Stomach (tissue), 9 donors: ENCODE results near the gene SCAI. TPM values are rescaled to one million over a fixed set of nuclear protein-coding genes. Genes with fewer than 3 reads are reported as not detected.

Experiments
- DNase-seq, 2 donors: peaks; one replicate each; pipeline versions ENCODE4 v3.0.0 to v3.0.0-alpha.2; 2013 to 2019
- H3K27ac ChIP-seq, 5 donors: fragments of 200-600 bp in 4 of 5; sonication (generic) in 4 of 5; one replicate each; pipeline ENCODE4 v1.5.1; 2013 to 2019; ENCODE audit warnings: mild to moderate bottlenecking in 1 of 5, moderate library complexity in 1 of 5
- H3K27me3 ChIP-seq, 3 donors: fragments of 200-600 bp; sonication (generic); one replicate each; pipeline ENCODE4 v1.5.1; 2017 to 2019; ENCODE audit warnings: mixed run types in 1 of 3
- H3K36me3 ChIP-seq, 4 donors: fragments of 200-600 bp; sonication (generic); 1 replicate in 3 of 4; 2 replicates in 1 of 4; pipeline ENCODE4 v1.5.1; 2016 to 2019
- H3K4me1 ChIP-seq, 4 donors: fragments of 200-600 bp; sonication (generic); one replicate each; pipeline ENCODE4 v1.5.1; 2016 to 2019
- H3K4me3 ChIP-seq, 4 donors: fragments of 200-600 bp; sonication (generic) in 3 of 4; one replicate each; pipeline ENCODE4 v1.5.1; 2016 to 2019; ENCODE audit warnings: mild to moderate bottlenecking in 1 of 4
- H3K9me3 ChIP-seq, 4 donors: fragments of 200-600 bp; sonication (generic); one replicate each; pipeline ENCODE4 v1.5.1; 2016 to 2019
- EP300 ChIP-seq: sonication (generic); formaldehyde crosslinking; IDR thresholded peaks from one replicate; pipeline ENCODE4 v1.6.1; 2017; ENCODE audit warnings: antibody characterized with exemption
- POLR2A ChIP-seq, 4 donors: fragments of 450-650 bp; IDR thresholded peaks; one replicate each; pipeline ENCODE4 v1.6.1; 2016; ENCODE audit warnings: antibody characterized with exemption in 4 of 4, control low read depth in 2 of 4, mild to moderate bottlenecking in 1 of 4, moderate library complexity in 1 of 4
- POLR2AphosphoS5 ChIP-seq, 3 donors: sonication (generic); formaldehyde crosslinking; IDR thresholded peaks; one replicate each; pipeline ENCODE4 v1.6.1; 2016; ENCODE audit warnings: antibody characterized with exemption in 3 of 3
- WGBS, 5 donors: extraction: QIAGEN DNeasy Blood & Tissue Kit in 3 of 5; methylation state at CpG; one replicate each; pipeline versions ENCODE4 v1.1.5 to v1.1.7; 2013 to 2018; 5-methylcytosine and 5-hydroxymethylcytosine counted together
- intact Hi-C: fragments of 100-400 bp; cut with DNase I; formaldehyde crosslinking; loops from one replicate; pipeline ENCODE4 v1.15.1; 2023; ENCODE audit warnings: low total_unique reads
- polyA plus RNA-seq, 3 donors: library from polyadenylated mRNA; stranded (reverse); fragments of 200-250 nt; gene quantifications; one replicate each; pipeline ENCODE4 v1.2.3, GENCODE V29; 2013
- total RNA-seq, 5 donors: library from RNA; depleted of rRNA; stranded (reverse); fragments of >200 nt; gene quantifications; one replicate each; pipeline versions ENCODE4 v1.1.0 to v1.2.3, GENCODE V29; 2014 to 2016
- TF ChIP-seq, protein P1 (sequence below), 7 experiments: fragments of 450-650 bp in 4 of 7; fragments of 200-600 bp in 3 of 7; sonication (generic) in 3 of 7; IDR thresholded peaks; one replicate each; pipeline ENCODE4 v1.5.1; 2016 to 2019; ENCODE audit warnings: antibody characterized with exemption in 7 of 7, control low read depth in 2 of 7, mild to moderate bottlenecking in 1 of 7
- donor health status: healthy with polysubstance abuse.
- donor health status: Bipolar disorder and iron deficiency.
- donor health status: healthy.

The SCAI gene
- total and polyA plus RNA-seq, 8 donors: 0.46 to 21.0 (median 3.1) TPM

DNA sequence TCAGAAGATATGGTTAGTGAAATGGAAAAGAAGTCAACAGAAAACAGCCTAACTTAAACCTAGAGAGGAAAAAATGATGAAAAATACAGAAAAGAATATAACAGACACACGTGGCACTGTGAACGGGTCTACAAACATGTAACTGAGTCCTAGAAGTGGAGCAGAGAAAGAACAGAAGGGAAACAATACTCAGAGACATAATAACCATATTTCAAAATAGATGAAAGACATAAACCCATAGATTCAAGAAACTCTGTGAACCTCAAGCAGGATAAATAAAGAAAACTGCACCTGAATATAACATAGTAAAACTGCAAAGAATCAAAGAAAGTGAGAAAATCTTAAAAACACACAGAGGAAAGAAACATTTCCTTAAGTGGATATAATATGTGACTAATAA is 134.7 kb downstream of the SCAI start:
- 89 to 100% (median 94%) methylated on average over 2 of the region's 2 CpGs for WGBS, 5 donors
- intact Hi-C loops: no loop called here

GRCh38 chr9:125003332-125003731 is 140.0 kb downstream of the SCAI start:
- intact Hi-C loops: no loop called here
- Histone ChIP-seq H3K4me1 (no peaks in the 10 kb centered on the region), H3K4me3 (no peak overlapping the region), H3K9me3 (no peaks in the 10 kb centered on the region), H3K27me3 (no peaks in the 10 kb centered on the region), H3K27ac (no peak overlapping the region), H3K36me3 (peaks cover 0 to 36% (median 27%) of the 10 kb centered on the region in 4 donors)
- TF ChIP-seq, protein P1, sequence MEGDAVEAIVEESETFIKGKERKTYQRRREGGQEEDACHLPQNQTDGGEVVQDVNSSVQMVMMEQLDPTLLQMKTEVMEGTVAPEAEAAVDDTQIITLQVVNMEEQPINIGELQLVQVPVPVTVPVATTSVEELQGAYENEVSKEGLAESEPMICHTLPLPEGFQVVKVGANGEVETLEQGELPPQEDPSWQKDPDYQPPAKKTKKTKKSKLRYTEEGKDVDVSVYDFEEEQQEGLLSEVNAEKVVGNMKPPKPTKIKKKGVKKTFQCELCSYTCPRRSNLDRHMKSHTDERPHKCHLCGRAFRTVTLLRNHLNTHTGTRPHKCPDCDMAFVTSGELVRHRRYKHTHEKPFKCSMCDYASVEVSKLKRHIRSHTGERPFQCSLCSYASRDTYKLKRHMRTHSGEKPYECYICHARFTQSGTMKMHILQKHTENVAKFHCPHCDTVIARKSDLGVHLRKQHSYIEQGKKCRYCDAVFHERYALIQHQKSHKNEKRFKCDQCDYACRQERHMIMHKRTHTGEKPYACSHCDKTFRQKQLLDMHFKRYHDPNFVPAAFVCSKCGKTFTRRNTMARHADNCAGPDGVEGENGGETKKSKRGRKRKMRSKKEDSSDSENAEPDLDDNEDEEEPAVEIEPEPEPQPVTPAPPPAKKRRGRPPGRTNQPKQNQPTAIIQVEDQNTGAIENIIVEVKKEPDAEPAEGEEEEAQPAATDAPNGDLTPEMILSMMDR (IDR thresholded peaks at IDR 0.05): no peak
- TF ChIP-seq POLR2A (IDR thresholded peaks at IDR 0.05) (no peak), EP300 (no peak), POLR2AphosphoS5 (IDR thresholded peaks at IDR 0.05) (no peak)
- 65 to 85% (median 77%) methylated on average over 7 of the region's 7 CpGs for WGBS, 5 donors
- no peak for DNase-seq

More for the DNA sequence above, 134.7 kb downstream of the SCAI start:
- Histone ChIP-seq H3K4me1 (no peaks in the 10 kb centered on the region), H3K27ac (no peak overlapping the region), H3K4me3 (no peak overlapping the region), H3K36me3 (peaks cover 0 to 34% (median 10%) of the 10 kb centered on the region in 4 donors), H3K9me3 (no peaks in the 10 kb centered on the region), H3K27me3 (no peaks in the 10 kb centered on the region)
- TF ChIP-seq POLR2AphosphoS5 (IDR thresholded peaks at IDR 0.05) (no peak), POLR2A (IDR thresholded peaks at IDR 0.05) (no peak), EP300 (no peak)
- TF ChIP-seq, protein P1 (IDR thresholded peaks at IDR 0.05): no peak
- DNase-seq: no peak

DNA sequence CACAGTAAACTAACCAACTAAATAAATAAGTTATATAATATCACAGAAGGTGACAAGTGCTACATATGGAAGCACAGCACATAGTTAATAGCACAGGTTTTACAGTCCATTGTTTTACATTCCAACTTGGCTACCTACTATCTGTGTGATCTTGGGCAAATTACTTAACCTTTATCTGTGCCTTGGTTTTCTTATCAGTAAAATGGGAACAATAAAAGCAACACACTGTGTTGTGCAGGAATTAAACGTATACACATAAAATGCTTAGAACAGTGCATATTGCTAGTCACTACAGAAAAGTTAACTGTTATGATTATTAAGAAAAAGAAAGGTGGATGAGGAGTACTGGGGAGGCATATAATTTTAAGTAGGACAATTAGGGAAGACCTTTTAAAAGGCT is 159.6 kb downstream of the SCAI start:
- DNase-seq: no peak
- Histone ChIP-seq H3K27me3 (no peaks in the 10 kb centered on the region), H3K36me3 (peaks cover 0 to 30% (median 12%) of the 10 kb centered on the region in 4 donors), H3K9me3 (no peaks in the 10 kb centered on the region), H3K4me1 (no peaks in the 10 kb centered on the region), H3K27ac (no peak overlapping the region), H3K4me3 (no peak overlapping the region)
- intact Hi-C loops: no loop called here
- WGBS, 5 donors: 39 to 71% (median 56%) methylated on average over 1 of the region's 1 CpG
- TF ChIP-seq POLR2A (IDR thresholded peaks at IDR 0.05) (no peak), EP300 (no peak), POLR2AphosphoS5 (IDR thresholded peaks at IDR 0.05) (no peak)
- TF ChIP-seq, protein P1 (IDR thresholded peaks at IDR 0.05): no peak

DNA sequence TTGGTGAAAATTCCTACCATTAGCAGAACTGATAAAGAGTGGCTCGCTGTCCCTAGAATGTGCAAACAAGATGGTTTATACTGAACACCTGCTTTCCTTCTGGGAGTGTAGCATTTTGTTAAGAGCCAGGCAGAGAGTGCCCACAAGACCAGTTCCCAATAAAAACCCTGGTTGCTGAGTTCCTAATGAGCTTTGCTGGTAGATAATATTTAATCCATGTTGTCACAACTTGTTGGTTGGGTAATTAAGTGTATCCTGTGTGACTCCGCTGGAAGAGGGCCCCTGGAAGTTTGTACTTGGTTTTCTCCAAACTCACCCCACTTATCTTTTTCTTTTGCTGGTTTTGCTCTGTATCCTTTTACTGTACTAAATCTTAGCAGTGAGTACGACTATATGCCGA is 162.9 kb downstream of the SCAI start:
- intact Hi-C loops: no loop called here
- peaks cover 0 to 36% (median 12%) of the 10 kb centered on the region in 4 donors for H3K36me3 ChIP-seq
- H3K27ac ChIP-seq: no peak overlapping the region
- no peak overlapping the region for H3K4me3 ChIP-seq
- H3K27me3 ChIP-seq: no peaks in the 10 kb centered on the region
- no peaks in the 10 kb centered on the region for H3K4me1 ChIP-seq
- WGBS, 5 donors: 79 to 85% (median 83%) methylated on average over 4 of the region's 4 CpGs
- TF ChIP-seq EP300 (no peak), POLR2AphosphoS5 (IDR thresholded peaks at IDR 0.05) (no peak), POLR2A (IDR thresholded peaks at IDR 0.05) (no peak)
- TF ChIP-seq, protein P1 (IDR thresholded peaks at IDR 0.05): no peak
- DNase-seq: peak in 1 of 2 donors; percentile 7
- H3K9me3 ChIP-seq: no peaks in the 10 kb centered on the region
